ENCODE data around the gene TESMIN.

- TF ChIP-seq POLR2A (IDR thresholded peaks at IDR 0.05; ENCODE audit: low read depth, low read length) = no peak
- TF ChIP-seq TAF1 (IDR thresholded peaks at IDR 0.05; ENCODE audit: low read depth, low read length) = no peak
Observed at GRCh38 chr11:68664906-68665305, 86.4 kb downstream of the TESMIN start.
